Neural cell (in vitro differentiated cells): ENCODE measurements around the gene NOTCH2NLA.
"Not testable (repeated sequence)": the region's sequence is repeated elsewhere in the genome, so short reads cannot be mapped to it uniquely, and the experiment has no call there.

Source experiments
- CTCF ChIP-seq: fragments of 450-650 bp; IDR thresholded peaks from 2 replicates; pipeline ENCODE4 v1.5.1; 2014; ENCODE audit warnings: antibody characterized with exemption, mild to moderate bottlenecking, moderate library complexity; ENCODE audit not compliant: poor library complexity, severe bottlenecking
- EP300 ChIP-seq: fragments of 450-650 bp; conservative IDR thresholded peaks from 2 replicates; pipeline ENCODE4 v1.6.1; 2014; ENCODE audit warnings: antibody characterized with exemption, mild to moderate bottlenecking, moderate library complexity; ENCODE audit not compliant: poor library complexity, severe bottlenecking
- EZH2 ChIP-seq: fragments of 200-600, 300-800 bp; shearing (Covaris generic), sonication (generic); IDR thresholded peaks from 2 replicates; pipeline ENCODE4 v1.6.1; 2014; ENCODE audit warnings: antibody characterized with exemption, low read length, borderline replicate concordance, mild to moderate bottlenecking; ENCODE audit not compliant: insufficient read depth, poor library complexity, severe bottlenecking

DNA sequence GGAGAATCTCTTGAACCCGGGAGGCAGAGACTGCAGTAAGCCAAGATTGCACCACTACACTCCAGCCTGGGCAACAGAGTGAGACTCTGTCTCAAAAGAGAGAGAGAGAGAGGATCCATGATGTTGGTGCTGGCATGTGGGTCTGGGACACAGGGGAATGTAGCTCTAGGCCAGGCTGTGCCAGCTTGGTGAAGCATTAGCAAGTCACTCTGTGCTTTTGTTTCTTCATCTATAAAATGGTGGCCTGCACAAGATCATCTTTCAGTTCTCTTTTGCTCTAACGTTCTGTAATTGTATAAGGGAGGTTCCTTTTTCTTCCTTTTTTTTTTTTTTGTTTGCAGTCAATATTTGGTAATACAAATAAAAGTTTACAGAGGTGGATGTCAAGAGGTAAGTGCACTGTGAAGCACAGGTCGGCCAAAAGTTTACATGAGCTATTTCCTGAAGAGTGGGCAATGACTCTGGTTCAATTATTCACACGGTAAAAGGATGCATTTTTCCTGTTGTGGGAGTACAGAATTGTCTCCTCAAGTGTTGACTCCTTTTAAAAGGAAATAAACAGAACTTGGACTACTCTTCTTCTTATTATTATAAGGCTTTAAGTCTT is 24.5 kb upstream of the NOTCH2NLA start:
- TF ChIP-seq CTCF, EZH2, EP300: not testable (repeated sequence)
